IPS-18a (cell line): ENCODE results near the gene CLIC6.

Experiments used
- H3K27ac ChIP-seq: one replicate; pipeline ENCODE4 v1.5.1; 2013; ENCODE audit warnings: low read length
- H3K27me3 ChIP-seq: one replicate; pipeline ENCODE4 v1.6.1; 2013; ENCODE audit warnings: mild to moderate bottlenecking, low read length; ENCODE audit not compliant: control insufficient read depth, insufficient read depth
- H3K36me3 ChIP-seq: one replicate; pipeline ENCODE4 v1.6.1; 2013; ENCODE audit warnings: low read depth, low read length; ENCODE audit not compliant: control insufficient read depth
- H3K4me1 ChIP-seq: one replicate; pipeline ENCODE4 v1.6.1; 2013; ENCODE audit warnings: low read depth, low read length; ENCODE audit not compliant: control insufficient read depth
- H3K4me3 ChIP-seq: one replicate; pipeline ENCODE4 v1.5.1; 2013; ENCODE audit warnings: low read length
- H3K9ac ChIP-seq: one replicate; pipeline ENCODE4 v1.6.1; 2013; ENCODE audit warnings: mild to moderate bottlenecking, low read length, moderate library complexity
- H3K9me3 ChIP-seq: one replicate; pipeline ENCODE4 v1.6.1; 2013; ENCODE audit warnings: low read depth, low read length; ENCODE audit not compliant: control insufficient read depth

The CLIC6 gene

GRCh38 chr21:34639882-34640788 lies 28.7 kb upstream of the CLIC6 start:
- Histone ChIP-seq H3K27me3 (no peaks in the 10 kb centered on the region), H3K4me3 (no peak overlapping the region), H3K9me3 (no peaks in the 10 kb centered on the region), H3K4me1 (no peaks in the 10 kb centered on the region), H3K36me3 (no peaks in the 10 kb centered on the region), H3K9ac (no peak overlapping the region), H3K27ac (no peak overlapping the region)

GRCh38 chr21:34640858-34641257 lies 27.9 kb upstream of the CLIC6 start:
- no peak overlapping the region for H3K27ac ChIP-seq
- H3K36me3 ChIP-seq = no peaks in the 10 kb centered on the region
- no peaks in the 10 kb centered on the region for H3K27me3 ChIP-seq
- H3K4me1 ChIP-seq = no peaks in the 10 kb centered on the region
- H3K9me3 ChIP-seq = no peaks in the 10 kb centered on the region
- no peak overlapping the region for H3K9ac ChIP-seq
- H3K4me3 ChIP-seq = no peak overlapping the region

GRCh38 chr21:34642211-34643075 lies 26.4 kb upstream of the CLIC6 start:
- no peak overlapping the region for H3K4me3 ChIP-seq
- H3K9ac ChIP-seq = no peak overlapping the region
- H3K27me3 ChIP-seq = no peaks in the 10 kb centered on the region
- no peaks in the 10 kb centered on the region for H3K36me3 ChIP-seq
- H3K4me1 ChIP-seq = no peaks in the 10 kb centered on the region
- H3K27ac ChIP-seq = no peak overlapping the region
- H3K9me3 ChIP-seq = no peaks in the 10 kb centered on the region

- no peak overlapping the region for H3K4me3 ChIP-seq
- H3K36me3 ChIP-seq = no peaks in the 10 kb centered on the region
- H3K9ac ChIP-seq = no peak overlapping the region
- H3K9me3 ChIP-seq = no peaks in the 10 kb centered on the region
- no peaks in the 10 kb centered on the region for H3K4me1 ChIP-seq
- no peaks in the 10 kb centered on the region for H3K27me3 ChIP-seq
- H3K27ac ChIP-seq = no peak overlapping the region
Observed at GRCh38 chr21:34644825-34645224, 24.0 kb upstream of the CLIC6 start.

GRCh38 chr21:34647555-34647954 lies 21.2 kb upstream of the CLIC6 start:
- Histone ChIP-seq H3K4me3 (no peak overlapping the region), H3K4me1 (no peaks in the 10 kb centered on the region), H3K27me3 (no peaks in the 10 kb centered on the region), H3K9me3 (no peaks in the 10 kb centered on the region), H3K9ac (no peak overlapping the region), H3K36me3 (no peaks in the 10 kb centered on the region), H3K27ac (no peak overlapping the region)

- Histone ChIP-seq H3K27ac (no peak overlapping the region), H3K36me3 (no peaks in the 10 kb centered on the region), H3K4me1 (no peaks in the 10 kb centered on the region), H3K4me3 (no peak overlapping the region), H3K9ac (no peak overlapping the region), H3K27me3 (no peaks in the 10 kb centered on the region), H3K9me3 (no peaks in the 10 kb centered on the region)
Observed at GRCh38 chr21:34648739-34649297, 20.0 kb upstream of the CLIC6 start.

- Histone ChIP-seq H3K9me3 (no peaks in the 10 kb centered on the region), H3K36me3 (no peaks in the 10 kb centered on the region), H3K27ac (no peak overlapping the region), H3K4me1 (no peaks in the 10 kb centered on the region), H3K9ac (no peak overlapping the region), H3K27me3 (no peaks in the 10 kb centered on the region), H3K4me3 (no peak overlapping the region)
Observed at GRCh38 chr21:34649400-34649799, 19.4 kb upstream of the CLIC6 start.

- H3K4me3 ChIP-seq = no peak overlapping the region
- H3K36me3 ChIP-seq = no peaks in the 10 kb centered on the region
- H3K4me1 ChIP-seq = no peaks in the 10 kb centered on the region
- H3K9ac ChIP-seq = no peak overlapping the region
- H3K27me3 ChIP-seq = no peaks in the 10 kb centered on the region
- H3K27ac ChIP-seq = no peak overlapping the region
- no peaks in the 10 kb centered on the region for H3K9me3 ChIP-seq
Observed at GRCh38 chr21:34650861-34651431, 17.8 kb upstream of the CLIC6 start.

- H3K4me3 ChIP-seq = no peak overlapping the region
- no peaks in the 10 kb centered on the region for H3K4me1 ChIP-seq
- no peak overlapping the region for H3K27ac ChIP-seq
- H3K9ac ChIP-seq = no peak overlapping the region
- no peaks in the 10 kb centered on the region for H3K9me3 ChIP-seq
- H3K27me3 ChIP-seq = no peaks in the 10 kb centered on the region
- H3K36me3 ChIP-seq = no peaks in the 10 kb centered on the region
Observed at GRCh38 chr21:34651642-34652041, 17.2 kb upstream of the CLIC6 start.

- H3K27ac ChIP-seq = no peak overlapping the region
- no peaks in the 10 kb centered on the region for H3K4me1 ChIP-seq
Observed at GRCh38 chr21:34653522-34653921, 15.3 kb upstream of the CLIC6 start.

GRCh38 chr21:34661848-34662247 lies 6.9 kb upstream of the CLIC6 start:
- H3K4me1 ChIP-seq = no peaks in the 10 kb centered on the region
- peaks cover 4% of the 10 kb centered on the region for H3K9me3 ChIP-seq
- no peak overlapping the region for H3K9ac ChIP-seq
- no peak overlapping the region for H3K4me3 ChIP-seq
- H3K27me3 ChIP-seq = peaks cover 1% of the 10 kb centered on the region
- no peak overlapping the region for H3K27ac ChIP-seq
- H3K36me3 ChIP-seq = no peaks in the 10 kb centered on the region

More at GRCh38 chr21:34653522-34653921, 15.3 kb upstream of the CLIC6 start:
- Histone ChIP-seq H3K36me3 (no peaks in the 10 kb centered on the region), H3K4me3 (no peak overlapping the region), H3K27me3 (no peaks in the 10 kb centered on the region), H3K9ac (no peak overlapping the region), H3K9me3 (no peaks in the 10 kb centered on the region)
